Eye (tissue), 1 donor: ENCODE measurements around the gene ALG3.

ENCODE experiments used
- DNase-seq: peaks from one replicate; pipeline ENCODE4 v3.0.0-alpha.2; 2015

Gene ALG3

GRCh38 chr3:184234671-184235380, 13.9 kb downstream of the ALG3 start:
- DNase-seq: no peak

DNA sequence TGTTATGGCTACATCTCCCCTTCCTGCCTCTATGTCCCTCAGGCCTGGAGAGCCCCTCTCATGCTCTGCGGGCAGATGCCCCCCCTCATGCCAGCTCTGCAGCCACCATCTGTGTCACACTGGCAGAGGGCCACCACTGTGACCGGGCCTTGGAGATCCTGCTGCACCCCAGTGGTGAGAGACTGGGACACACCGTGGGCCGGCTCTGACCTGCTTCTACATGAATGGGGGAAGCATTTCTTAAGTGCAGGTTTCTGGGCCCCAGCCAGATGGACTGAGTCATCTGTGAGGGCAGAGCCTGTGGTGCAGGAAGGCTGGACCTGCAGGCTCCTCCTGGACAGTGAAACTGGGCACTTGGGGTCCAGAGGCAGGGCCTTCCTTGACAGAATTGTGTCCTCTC, 14.5 kb downstream of the ALG3 start:
- DNase-seq: no peak

GRCh38 chr3:184233127-184233843, 15.5 kb downstream of the ALG3 start:
- DNase-seq: no peak

DNA sequence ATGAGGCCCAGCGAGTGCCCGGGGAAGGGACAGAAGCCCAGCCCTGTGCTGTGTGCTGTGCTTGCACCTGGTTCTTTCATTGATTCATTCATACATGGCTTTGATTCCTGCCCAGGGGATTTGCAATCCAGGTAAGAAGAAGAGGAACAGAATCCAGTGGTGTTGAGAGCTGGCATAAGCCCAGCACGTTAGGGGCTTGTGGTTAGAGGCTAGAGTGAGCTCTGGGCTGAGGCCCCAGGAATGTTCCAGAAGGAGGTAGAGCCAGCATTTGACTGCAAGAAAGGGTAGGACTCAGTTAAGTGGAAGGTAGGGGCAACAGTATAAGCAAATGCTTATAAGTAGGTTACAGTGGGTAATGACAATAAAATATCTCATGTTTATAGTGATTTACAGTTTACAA, 17.1 kb downstream of the ALG3 start:
- DNase-seq: no peak

GRCh38 chr3:184230603-184231528, 17.9 kb downstream of the ALG3 start:
- no peak for DNase-seq

DNA sequence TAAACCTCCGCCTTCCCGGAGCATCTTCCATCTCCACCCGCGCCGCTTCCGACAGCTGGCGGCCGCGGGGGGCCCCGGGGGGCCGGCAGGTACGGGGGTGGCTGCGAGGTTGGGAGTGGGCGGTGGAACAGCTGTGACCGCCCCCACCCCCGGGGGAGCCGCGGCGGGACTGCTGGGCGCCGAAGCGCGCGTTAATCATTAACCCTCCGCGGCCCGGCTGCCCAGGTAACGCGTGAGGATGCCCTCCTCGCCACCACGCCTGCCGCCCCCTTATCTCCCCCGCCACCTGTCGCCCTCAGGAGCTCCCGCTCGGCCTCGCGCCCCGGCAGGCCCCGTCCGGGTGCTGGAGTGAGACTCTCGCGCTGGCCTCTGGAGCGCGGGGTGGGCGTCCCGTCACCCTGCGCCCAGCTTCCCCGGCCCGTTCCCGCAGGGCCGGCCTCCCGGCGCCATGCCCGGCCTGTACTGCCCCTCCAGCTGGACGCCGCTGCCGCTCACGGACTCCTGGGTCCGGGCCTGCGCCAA, 18.6 kb downstream of the ALG3 start:
- peak; percentile 39 for DNase-seq

- peak; percentile 77 for DNase-seq
Observed at GRCh38 chr3:184229394-184230080, 19.2 kb downstream of the ALG3 start, which contains the start of gene VWA5B2. Gene VWA5B2 (plus strand): TSS chr3:184229585. CDS start chr3:184230529, 944 bp downstream.

- DNase-seq: no peak
Observed at GRCh38 chr3:184228376-184229137, 20.2 kb downstream of the ALG3 start.

DNA sequence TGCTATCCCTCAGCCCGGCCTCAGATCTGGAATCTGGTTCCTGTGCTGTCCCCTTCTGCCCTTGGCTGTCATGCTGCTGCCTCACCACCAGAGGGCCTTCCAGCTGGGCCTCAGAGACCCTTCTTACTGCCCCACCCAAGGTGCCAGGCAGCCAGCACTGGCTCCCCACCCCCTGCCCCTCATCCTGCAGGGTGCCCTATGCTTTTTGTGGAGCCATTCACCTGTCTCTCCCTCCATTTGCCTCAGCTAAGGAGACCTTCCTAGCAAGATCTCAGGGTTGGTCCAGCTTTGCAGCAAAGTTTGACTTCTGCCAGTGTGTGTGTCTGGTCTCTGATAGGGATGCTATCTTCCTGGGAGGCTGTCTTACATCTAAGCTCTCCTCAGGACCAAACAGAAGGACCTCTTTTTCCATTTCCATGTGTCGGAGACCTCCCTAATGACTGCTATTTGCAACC, 21.3 kb downstream of the ALG3 start:
- DNase-seq: no peak

DNA sequence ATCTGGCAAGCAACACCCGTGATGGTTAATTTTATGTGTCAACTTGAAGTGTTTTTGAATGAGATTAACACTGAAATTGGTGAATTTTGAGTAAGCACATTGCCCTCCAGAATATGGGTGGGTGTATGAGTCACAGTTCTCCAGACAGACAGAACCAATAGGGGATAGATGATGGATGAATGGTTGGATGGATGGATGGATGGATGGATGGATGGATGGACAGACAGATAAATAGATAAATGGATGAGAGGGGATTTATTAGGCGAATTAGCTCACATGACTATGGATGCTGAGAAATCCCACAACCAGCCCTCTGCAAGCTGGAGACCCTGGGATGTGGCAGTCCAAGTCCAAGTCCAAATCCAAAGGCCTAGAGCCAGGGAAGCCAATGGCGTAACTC, 24.8 kb downstream of the ALG3 start:
- DNase-seq: no peak

GRCh38 chr3:184222521-184222920, 26.2 kb downstream of the ALG3 start:
- DNase-seq: no peak

- no peak for DNase-seq
Observed at GRCh38 chr3:184218814-184219213, 29.9 kb downstream of the ALG3 start.

GRCh38 chr3:184211718-184212117, 37.0 kb downstream of the ALG3 start:
- DNase-seq: no peak

- no peak for DNase-seq
Observed at GRCh38 chr3:184211297-184211696, 37.5 kb downstream of the ALG3 start.

DNA sequence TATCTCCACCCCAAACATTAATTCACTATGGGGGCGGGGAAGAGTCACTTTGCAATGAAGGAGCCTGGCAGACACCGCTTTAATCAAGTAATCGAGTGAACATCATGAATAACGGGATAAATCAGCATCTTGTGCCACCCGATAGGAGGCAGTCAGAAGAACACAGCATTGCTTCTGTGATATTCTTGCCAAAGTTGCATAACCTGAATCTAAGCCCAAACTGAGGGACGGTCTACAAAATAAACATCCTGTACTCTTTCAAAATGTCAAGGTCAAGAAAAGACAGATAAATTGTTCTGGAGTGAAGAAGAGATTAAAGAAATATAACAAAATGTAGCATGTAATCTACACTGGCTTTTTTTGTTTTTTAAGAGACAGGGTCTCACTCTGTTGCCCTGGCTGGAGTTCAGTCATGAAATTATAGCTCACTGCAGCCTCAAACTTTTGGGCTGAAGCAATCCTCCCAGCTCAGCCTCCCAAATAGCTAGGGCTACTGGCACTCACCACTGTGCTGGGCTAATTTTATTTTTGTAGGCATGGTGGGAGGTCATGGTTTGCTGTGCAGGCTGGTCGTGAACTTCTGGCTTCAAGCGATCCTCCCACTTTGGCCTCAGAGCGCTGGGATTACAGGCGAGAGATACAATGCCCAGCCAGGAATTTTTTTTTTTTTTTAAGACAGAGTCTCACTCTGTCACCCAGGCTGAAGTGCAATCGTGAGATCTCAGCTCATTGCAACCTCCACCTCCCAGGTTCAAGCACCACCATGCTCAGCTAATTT, 39.4 kb downstream of the ALG3 start:
- no peak for DNase-seq

DNA sequence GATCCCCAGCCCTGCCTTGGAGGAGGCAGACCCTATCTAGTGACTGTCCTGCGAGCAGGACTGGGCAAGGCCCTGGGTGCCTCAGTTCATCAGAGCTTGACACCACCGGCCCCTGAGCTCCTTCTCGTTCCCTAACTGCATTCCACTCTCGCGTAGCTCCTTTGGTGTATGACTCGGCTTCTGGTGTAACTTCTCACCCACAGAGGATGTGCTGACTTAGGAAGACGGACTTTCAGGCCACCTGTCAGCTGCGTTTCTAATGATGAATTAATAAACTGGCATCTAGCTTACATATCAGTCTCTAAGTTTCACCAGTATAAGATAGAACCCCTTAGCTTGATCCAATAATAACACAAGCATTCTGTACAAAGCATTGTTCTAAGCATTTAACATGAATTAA, 45.2 kb downstream of the ALG3 start:
- DNase-seq: no peak

- DNase-seq: no peak
Observed at GRCh38 chr3:184200825-184201224, 47.9 kb downstream of the ALG3 start.

GRCh38 chr3:184198509-184198908, 50.3 kb downstream of the ALG3 start:
- DNase-seq: no peak

DNA sequence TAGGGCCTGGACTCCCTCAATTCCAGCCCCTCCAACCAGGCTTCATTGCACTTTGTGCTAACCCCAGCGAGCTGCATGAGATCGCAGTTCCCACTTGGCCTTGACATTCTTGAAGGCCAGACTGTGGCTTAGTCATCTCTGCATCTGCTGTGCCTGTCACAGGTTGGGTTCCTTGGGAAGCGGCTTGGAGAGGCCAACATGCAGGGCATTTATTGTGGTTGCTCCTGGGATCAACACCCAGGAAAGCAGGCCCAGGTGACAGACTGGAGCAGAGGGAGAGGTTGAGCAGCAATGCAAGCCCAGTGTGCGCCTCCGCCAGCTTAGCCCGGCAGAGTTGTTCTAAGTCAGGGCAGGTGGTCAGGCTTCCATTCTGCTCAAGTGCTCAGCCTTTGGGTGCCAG, 52.2 kb downstream of the ALG3 start:
- no peak for DNase-seq

DNA sequence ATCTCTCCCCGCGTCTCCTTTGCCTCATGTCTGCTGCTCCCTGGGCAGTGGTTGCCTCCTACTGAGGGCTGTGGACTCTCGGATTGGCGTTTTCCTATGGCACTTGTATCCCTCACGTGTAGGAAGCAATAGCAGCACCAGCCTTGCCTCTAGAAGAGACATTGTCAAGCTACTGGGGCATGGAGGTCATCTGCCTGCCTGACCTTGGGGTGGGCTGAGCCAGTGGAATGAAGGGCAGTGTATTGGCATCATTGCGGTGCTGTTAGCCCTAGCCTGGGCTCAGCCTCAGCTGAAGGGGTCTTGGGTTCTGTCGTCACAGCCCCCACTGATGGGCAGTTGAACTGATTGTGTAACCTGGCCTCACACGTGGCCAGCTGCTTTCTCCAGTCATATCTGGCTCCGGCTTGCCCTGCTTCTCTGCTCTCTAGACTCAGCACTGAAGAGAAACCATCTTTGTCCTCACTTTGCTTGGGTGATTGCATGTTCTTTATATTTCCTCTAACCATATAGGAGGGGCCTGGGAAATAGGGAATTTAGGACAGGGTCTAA, 54.7 kb downstream of the ALG3 start:
- no peak for DNase-seq

- no peak for DNase-seq
Observed at GRCh38 chr3:184192889-184193288, 55.9 kb downstream of the ALG3 start.
